Measurements from ENCODE around the gene TRIM9. TPM values are rescaled to one million over a fixed set of nuclear protein-coding genes. Genes with fewer than 3 reads are reported as not detected.
A peak's percentile ranks its signal among the peaks of the same experiment; 100 is the strongest.

Gene TRIM9
- total RNA-seq, 1 donor from 2014 or later: 8.9 TPM

GRCh38 chr14:51096870-51097269, 2.0 kb upstream of the TRIM9 start:
- DNase-seq (ENCODE audit: low spot score in 2 of 2, unreplicated experiment in 2 of 2): no peak
- Mint-ChIP-seq H3K36me3 (no peaks in the 10 kb centered on the region), H3K4me3 (no peak overlapping the region), H3K27me3 (ENCODE audit: low read depth) (peaks cover 47% of the 10 kb centered on the region), H3K4me1 (peaks cover 26% of the 10 kb centered on the region), H3K9me3 (no peaks in the 10 kb centered on the region), H3K27ac (no peak overlapping the region)
- TF ChIP-seq CTCF (IDR thresholded peaks at IDR 0.05; ENCODE audit: unreplicated experiment): no peak

GRCh38 chr14:51095854-51096823, 1.2 kb upstream of the TRIM9 start:
- Mint-ChIP-seq H3K36me3 (no peaks in the 10 kb centered on the region), H3K27ac (peak overlapping the region; percentile 83), H3K4me1 (peaks cover 26% of the 10 kb centered on the region), H3K27me3 (ENCODE audit: low read depth) (peaks cover 55% of the 10 kb centered on the region), H3K9me3 (no peaks in the 10 kb centered on the region), H3K4me3 (peak overlapping the region; percentile 86)
- DNase-seq (ENCODE audit: low spot score in 2 of 2, unreplicated experiment in 2 of 2): no peak
- TF ChIP-seq CTCF (IDR thresholded peaks at IDR 0.05; ENCODE audit: unreplicated experiment): no peak

- TF ChIP-seq CTCF (IDR thresholded peaks at IDR 0.05; ENCODE audit: unreplicated experiment): no peak
- no peaks in the 10 kb centered on the region for H3K9me3 Mint-ChIP-seq
- H3K27me3 Mint-ChIP-seq (ENCODE audit: low read depth): peaks cover 47% of the 10 kb centered on the region
- DNase-seq (ENCODE audit: low spot score in 2 of 2, unreplicated experiment in 2 of 2): peak in 1 of 2 experiments; percentile 41
- peak overlapping the region; percentile 86 for H3K4me3 Mint-ChIP-seq
- peaks cover 26% of the 10 kb centered on the region for H3K4me1 Mint-ChIP-seq
- no peaks in the 10 kb centered on the region for H3K36me3 Mint-ChIP-seq
- H3K27ac Mint-ChIP-seq: no peak overlapping the region
These were observed 553 bp downstream of the TRIM9 start for GRCh38 chr14:51094282-51094821.

- peaks cover 47% of the 10 kb centered on the region for H3K27me3 Mint-ChIP-seq (ENCODE audit: low read depth)
- no peaks in the 10 kb centered on the region for H3K36me3 Mint-ChIP-seq
- no peaks in the 10 kb centered on the region for H3K9me3 Mint-ChIP-seq
- H3K4me3 Mint-ChIP-seq: peak overlapping the region; percentile 86
- no peak overlapping the region for H3K27ac Mint-ChIP-seq
- no peak for TF ChIP-seq CTCF (IDR thresholded peaks at IDR 0.05; ENCODE audit: unreplicated experiment)
- DNase-seq (ENCODE audit: low spot score in 2 of 2, unreplicated experiment in 2 of 2): peak in 1 of 2 experiments; percentile 55
- H3K4me1 Mint-ChIP-seq: peaks cover 26% of the 10 kb centered on the region
These were observed 1.3 kb downstream of the TRIM9 start for GRCh38 chr14:51093371-51094281.

GRCh38 chr14:51092965-51093364, 1.9 kb downstream of the TRIM9 start:
- Mint-ChIP-seq H3K27ac (no peak overlapping the region), H3K4me1 (peaks cover 26% of the 10 kb centered on the region), H3K27me3 (ENCODE audit: low read depth) (peaks cover 52% of the 10 kb centered on the region), H3K9me3 (no peaks in the 10 kb centered on the region), H3K36me3 (no peaks in the 10 kb centered on the region), H3K4me3 (peak overlapping the region; percentile 86)
- DNase-seq (ENCODE audit: low spot score in 2 of 2, unreplicated experiment in 2 of 2): no peak
- no peak for TF ChIP-seq CTCF (IDR thresholded peaks at IDR 0.05; ENCODE audit: unreplicated experiment)

Data from mesothelial cell of epicardium (in vitro differentiated cells).